ENCODE measurements around the gene PCSK5. TPM values are rescaled to one million over a fixed set of nuclear protein-coding genes. Genes with fewer than 3 reads are reported as not detected.

The PCSK5 gene
- total and polyA plus RNA-seq, 2 of the 8 experiments (the other 6 are each of a cell fraction or from before 2014, with no cell fraction given) = 5.5 to 10.7 TPM

GRCh38 chr9:75851917-75852316 is 38.6 kb upstream of the PCSK5 start:
- no peaks in the 10 kb centered on the region for H3K9me3 ChIP-seq (ENCODE audit: insufficient read depth in 2 of 2, low read depth in 1 of 2, low read length in 1 of 2)
- no peak overlapping the region for H4K8ac ChIP-seq (ENCODE audit: extremely low read depth, insufficient read depth, low read length)
- no peak overlapping the region for H3K56ac ChIP-seq (replicated peaks; ENCODE audit: insufficient read length, low read depth, low read length)
- FAIRE-seq (no peak), DNase-seq (ENCODE audit: low read depth in 1 of 2, low spot score in 2 of 2) (no peak)
- no peak overlapping the region for H4K91ac ChIP-seq (replicated peaks; ENCODE audit: insufficient read length, low read length)
- H3K79me1 ChIP-seq (ENCODE audit: low read depth, low read length) = no peaks in the 10 kb centered on the region
- no peak overlapping the region for H3K4ac ChIP-seq (replicated peaks; ENCODE audit: insufficient read length, low read depth, low read length)
- H2BK20ac ChIP-seq (ENCODE audit: low read length) = no peak overlapping the region
- H3K9ac ChIP-seq (replicated peaks in 1 of 4; ENCODE audit: extremely low read depth in 1 of 4, low read depth in 3 of 4, low read length in 3 of 4) = no peak overlapping the region
- ChIA-PET CTCF (ENCODE audit: partially characterized antibody) (interaction anchor here (0.7 to 5.0 kb wide), 2 partner anchors 14 to 321 kb away, joined by 3 to 45 read pairs; no protein-coding TSS in a partner anchor), POLR2A (ENCODE audit: partially characterized antibody) (interaction anchor here (0.7 kb wide), 1 partner anchor 29 kb away, joined by 3 read pairs; no protein-coding TSS in a partner anchor)
- H3K4me1 ChIP-seq (replicated peaks in 1 of 4; ENCODE audit: control insufficient read depth in 3 of 4, insufficient read depth in 4 of 4, low read length in 3 of 4) = no peaks in the 10 kb centered on the region
- no peaks in the 10 kb centered on the region for H3K36me3 ChIP-seq (ENCODE audit: control insufficient read depth in 2 of 4, insufficient read depth in 4 of 4, low read length in 3 of 4)
- H2BK120ac ChIP-seq (replicated peaks; ENCODE audit: low read depth, low read length) = no peak overlapping the region
- H3K23me2 ChIP-seq (ENCODE audit: low read depth, low read length) = no peaks in the 10 kb centered on the region
- H3K79me2 ChIP-seq (ENCODE audit: control insufficient read depth in 1 of 2, insufficient read depth in 2 of 2, low read length in 2 of 2) = no peaks in the 10 kb centered on the region
- no peaks in the 10 kb centered on the region for H4K20me1 ChIP-seq (replicated peaks in 1 of 2; ENCODE audit: control insufficient read depth in 1 of 2, insufficient read depth in 2 of 2, low read length in 2 of 2)
- H2AK5ac ChIP-seq (ENCODE audit: low read depth, low read length) = no peak overlapping the region
- H2AFZ ChIP-seq (ENCODE audit: low read length) = no peak overlapping the region
- no peak overlapping the region for H3K14ac ChIP-seq (ENCODE audit: insufficient read length)
- no peaks in the 10 kb centered on the region for H3K27me3 ChIP-seq (replicated peaks in 1 of 4; ENCODE audit: control insufficient read depth in 3 of 4, extremely low read depth in 1 of 4, insufficient read depth in 3 of 4, low read length in 3 of 4)
- no peak overlapping the region for H3K4me3 ChIP-seq (ENCODE audit: extremely low read depth in 1 of 4, insufficient read depth in 2 of 4, low read depth in 3 of 4, low read length in 4 of 4)
- H3K27ac ChIP-seq (ENCODE audit: low read depth, low read length) = no peak overlapping the region
- WGBS, 2 experiments (ENCODE audit: extremely low coverage in 1 of 2, insufficient coverage in 1 of 2, insufficient read length in 1 of 2, insufficient replicate concordance in 2 of 2, low coverage in 1 of 2, low lambda C conversion rate in 2 of 2, missing lambda C conversion rate in 1 of 2) = 81% methylated on average over 6 of the region's 6 CpGs; no CpG with 5 or more reads in 1 of the 2 experiments
- no peak overlapping the region for H2BK15ac ChIP-seq (ENCODE audit: low read length)
- no peak overlapping the region for H2BK5ac ChIP-seq (ENCODE audit: low read depth, low read length)
- H3K23ac ChIP-seq (ENCODE audit: insufficient read length) = no peak overlapping the region
- H2BK12ac ChIP-seq (ENCODE audit: low read depth, low read length) = no peak overlapping the region
- no peak overlapping the region for H4K5ac ChIP-seq (ENCODE audit: insufficient read length, low read depth, low read length)
- H3K18ac ChIP-seq (ENCODE audit: extremely low read depth, low read length) = no peak overlapping the region
- H3K4me2 ChIP-seq (ENCODE audit: insufficient read depth in 1 of 2, low read depth in 2 of 2, low read length in 2 of 2) = no peak overlapping the region
- no peak for TF ChIP-seq HDAC6 (IDR thresholded peaks at IDR 0.05; ENCODE audit: low read depth, low read length)
- no peak for TF ChIP-seq SIRT6 (IDR thresholded peaks at IDR 0.05; ENCODE audit: low read length)
- TF ChIP-seq SUZ12 (IDR thresholded peaks at IDR 0.05; ENCODE audit: low read length) = no peak
- no peak for TF ChIP-seq POLR2A (IDR thresholded peaks at IDR 0.05; ENCODE audit: control extremely low read depth in 1 of 2, low read depth in 2 of 2, low read length in 2 of 2)
- TF ChIP-seq YY1 (IDR thresholded peaks at IDR 0.05; ENCODE audit: low read depth, low read length) = no peak
- no peak for TF ChIP-seq SP1 (IDR thresholded peaks at IDR 0.05; ENCODE audit: low read depth, low read length)
- TF ChIP-seq CBX5 (IDR thresholded peaks at IDR 0.05; ENCODE audit: low read depth, low read length) = no peak
- TF ChIP-seq HDAC2 (IDR thresholded peaks at IDR 0.05; ENCODE audit: borderline replicate concordance in 1 of 2, low read depth in 2 of 2, low read length in 2 of 2) = no peak
- TF ChIP-seq EGR1 (IDR thresholded peaks at IDR 0.05; ENCODE audit: borderline replicate concordance, low read depth, low read length) = no peak
- TF ChIP-seq, protein P1, sequence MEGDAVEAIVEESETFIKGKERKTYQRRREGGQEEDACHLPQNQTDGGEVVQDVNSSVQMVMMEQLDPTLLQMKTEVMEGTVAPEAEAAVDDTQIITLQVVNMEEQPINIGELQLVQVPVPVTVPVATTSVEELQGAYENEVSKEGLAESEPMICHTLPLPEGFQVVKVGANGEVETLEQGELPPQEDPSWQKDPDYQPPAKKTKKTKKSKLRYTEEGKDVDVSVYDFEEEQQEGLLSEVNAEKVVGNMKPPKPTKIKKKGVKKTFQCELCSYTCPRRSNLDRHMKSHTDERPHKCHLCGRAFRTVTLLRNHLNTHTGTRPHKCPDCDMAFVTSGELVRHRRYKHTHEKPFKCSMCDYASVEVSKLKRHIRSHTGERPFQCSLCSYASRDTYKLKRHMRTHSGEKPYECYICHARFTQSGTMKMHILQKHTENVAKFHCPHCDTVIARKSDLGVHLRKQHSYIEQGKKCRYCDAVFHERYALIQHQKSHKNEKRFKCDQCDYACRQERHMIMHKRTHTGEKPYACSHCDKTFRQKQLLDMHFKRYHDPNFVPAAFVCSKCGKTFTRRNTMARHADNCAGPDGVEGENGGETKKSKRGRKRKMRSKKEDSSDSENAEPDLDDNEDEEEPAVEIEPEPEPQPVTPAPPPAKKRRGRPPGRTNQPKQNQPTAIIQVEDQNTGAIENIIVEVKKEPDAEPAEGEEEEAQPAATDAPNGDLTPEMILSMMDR (IDR thresholded peaks at IDR 0.05; ENCODE audit: control extremely low read depth in 1 of 3, insufficient read depth in 1 of 3, low read depth in 1 of 3, low read length in 3 of 3) = no peak
- TF ChIP-seq BACH1 (IDR thresholded peaks at IDR 0.05; ENCODE audit: low read length) = no peak
- no peak for TF ChIP-seq RXRA (IDR thresholded peaks at IDR 0.05; ENCODE audit: insufficient read depth, low read depth, low read length)
- no peak for TF ChIP-seq ASH2L (IDR thresholded peaks at IDR 0.05; ENCODE audit: low read length)
